ENCODE data around the gene ETS1. TPM values are rescaled to one million over a fixed set of nuclear protein-coding genes. Genes with fewer than 3 reads are reported as not detected.

Gene ETS1
- total RNA-seq, 1 donor from 2014 or later = 53.4 TPM

GRCh38 chr11:128528294-128528693 is 59.1 kb downstream of the ETS1 start:
- ATAC-seq = no peak
- DNase-seq = no peak
- intact Hi-C loops (cut with micrococcal nuclease) = no loop called here

- DNase-seq (no peak), ATAC-seq (no peak)
- intact Hi-C loops (cut with micrococcal nuclease) = no loop called here
Observed at GRCh38 chr11:128527046-128527445, 60.3 kb downstream of the ETS1 start.

- ATAC-seq = no peak
- no peak for DNase-seq
- intact Hi-C loops (cut with micrococcal nuclease) = no loop called here
Observed at GRCh38 chr11:128525411-128526243, 61.7 kb downstream of the ETS1 start.

- DNase-seq (no peak), ATAC-seq (no peak)
- intact Hi-C loops (cut with micrococcal nuclease) = no loop called here
Observed at GRCh38 chr11:128524172-128524571, 63.2 kb downstream of the ETS1 start.

- DNase-seq = no peak
- intact Hi-C loops (cut with micrococcal nuclease) = no loop called here
- ATAC-seq = no peak
Observed at GRCh38 chr11:128523641-128524040, 63.7 kb downstream of the ETS1 start.

- ATAC-seq (no peak), DNase-seq (no peak)
- intact Hi-C loops (cut with micrococcal nuclease) = no loop called here
Observed at GRCh38 chr11:128522943-128523518, 64.3 kb downstream of the ETS1 start.

- peak; percentile 97 for ATAC-seq
- peak; percentile 97 for DNase-seq
- intact Hi-C loops (cut with micrococcal nuclease) = no loop called here
Observed at GRCh38 chr11:128522055-128522942, 65.1 kb downstream of the ETS1 start.

- peak; percentile 9 for ATAC-seq
- peak; percentile 47 for DNase-seq
- intact Hi-C loops (cut with micrococcal nuclease) = no loop called here
Observed at GRCh38 chr11:128521682-128522054, 65.7 kb downstream of the ETS1 start.

- ATAC-seq (peak; percentile 8), DNase-seq (peak; percentile 37)
- intact Hi-C loops (cut with micrococcal nuclease) = no loop called here
Observed at GRCh38 chr11:128520888-128521681, 66.3 kb downstream of the ETS1 start.

GRCh38 chr11:128520206-128520887 is 67.0 kb downstream of the ETS1 start:
- DNase-seq (no peak), ATAC-seq (no peak)
- intact Hi-C loops (cut with micrococcal nuclease) = no loop called here

- ATAC-seq (no peak), DNase-seq (no peak)
- intact Hi-C loops (cut with micrococcal nuclease) = no loop called here
Observed at GRCh38 chr11:128519338-128519737, 68.0 kb downstream of the ETS1 start.

GRCh38 chr11:128518493-128519207 is 68.7 kb downstream of the ETS1 start:
- DNase-seq = peak; percentile 36
- ATAC-seq = no peak
- intact Hi-C loops (cut with micrococcal nuclease) = no loop called here

- intact Hi-C loops (cut with micrococcal nuclease) = no loop called here
- ATAC-seq (no peak), DNase-seq (no peak)
Observed at GRCh38 chr11:128517451-128518230, 69.7 kb downstream of the ETS1 start.

- DNase-seq (no peak), ATAC-seq (no peak)
- intact Hi-C loops (cut with micrococcal nuclease) = no loop called here
Observed at GRCh38 chr11:128516886-128517285, 70.5 kb downstream of the ETS1 start.

GRCh38 chr11:128515826-128516778 is 71.3 kb downstream of the ETS1 start:
- peak; percentile 11 for ATAC-seq
- no peak for DNase-seq
- intact Hi-C loops (cut with micrococcal nuclease) = no loop called here

- DNase-seq (no peak), ATAC-seq (no peak)
- intact Hi-C loops (cut with micrococcal nuclease) = no loop called here
Observed at GRCh38 chr11:128515086-128515485, 72.3 kb downstream of the ETS1 start.

Data from left ventricle myocardium superior (tissue), 1 donor.